HepG2 (cell line): ENCODE results near the gene GPATCH8. TPM values are rescaled to one million over a fixed set of nuclear protein-coding genes. Genes with fewer than 3 reads are reported as not detected.

Experiments
- HES4 ChIP-seq: sonication (generic); formaldehyde crosslinking; IDR thresholded peaks from 2 replicates; pipeline ENCODE4 v1.9.0; 2021; ENCODE audit warnings: mild to moderate bottlenecking, missing genetic modification reagents, borderline replicate concordance
- ZNF235 ChIP-seq: sonication (generic); formaldehyde crosslinking; IDR thresholded peaks from 2 replicates; pipeline ENCODE4 v1.8.1; 2023; ENCODE audit warnings: mild to moderate bottlenecking, missing genetic modification reagents, borderline replicate concordance
- polyA plus RNA-seq, 8 experiments: library from polyadenylated mRNA; depleted of rRNA in 3 of 8; stranded (reverse) in 7 of 8; unstranded in 1 of 8; fragments of >200 nt; fragmentation: Illumina TruSeq in 4 of 8; extraction: Trizol in 4 of 8; gene quantifications; 2 replicates each; pipeline versions ENCODE4 v1.2.1 to v1.2.3, GENCODE V29; 2011 to 2016; ENCODE audit warnings: low read depth in 4 of 8, missing spikeins in 1 of 8, mixed read lengths in 1 of 8; ENCODE audit not compliant: insufficient read depth in 1 of 8
- total RNA-seq, 5 experiments: library from RNA; depleted of rRNA; stranded (reverse); fragments of >200 nt; fragmentation: Illumina TruSeq; extraction: Trizol; gene quantifications; 2 replicates each; pipeline ENCODE4 v1.2.3, GENCODE V29; 2016; ENCODE audit warnings: low read depth in 1 of 5
- TF ChIP-seq, protein P1 (sequence below): sonication (generic); formaldehyde crosslinking; IDR thresholded peaks from 2 replicates; pipeline ENCODE4 v1.4.0; 2020; ENCODE audit warnings: mild to moderate bottlenecking, missing genetic modification reagents
- TF ChIP-seq, protein P2 (sequence below): sonication (generic); formaldehyde crosslinking; IDR thresholded peaks from 2 replicates; pipeline ENCODE4 v1.5.1; 2020; ENCODE audit warnings: mild to moderate bottlenecking, missing genetic modification reagents, moderate library complexity
- TF ChIP-seq, protein P3 (sequence below): sonication (generic); formaldehyde crosslinking; IDR thresholded peaks from 2 replicates; pipeline ENCODE4 v1.4.0; 2020; ENCODE audit warnings: missing genetic modification reagents

The GPATCH8 gene
- total and polyA plus RNA-seq, 2 of the 13 experiments (the other 11 are each of a cell fraction or from before 2014, with no cell fraction given) = 20.7 to 21.5 TPM

DNA sequence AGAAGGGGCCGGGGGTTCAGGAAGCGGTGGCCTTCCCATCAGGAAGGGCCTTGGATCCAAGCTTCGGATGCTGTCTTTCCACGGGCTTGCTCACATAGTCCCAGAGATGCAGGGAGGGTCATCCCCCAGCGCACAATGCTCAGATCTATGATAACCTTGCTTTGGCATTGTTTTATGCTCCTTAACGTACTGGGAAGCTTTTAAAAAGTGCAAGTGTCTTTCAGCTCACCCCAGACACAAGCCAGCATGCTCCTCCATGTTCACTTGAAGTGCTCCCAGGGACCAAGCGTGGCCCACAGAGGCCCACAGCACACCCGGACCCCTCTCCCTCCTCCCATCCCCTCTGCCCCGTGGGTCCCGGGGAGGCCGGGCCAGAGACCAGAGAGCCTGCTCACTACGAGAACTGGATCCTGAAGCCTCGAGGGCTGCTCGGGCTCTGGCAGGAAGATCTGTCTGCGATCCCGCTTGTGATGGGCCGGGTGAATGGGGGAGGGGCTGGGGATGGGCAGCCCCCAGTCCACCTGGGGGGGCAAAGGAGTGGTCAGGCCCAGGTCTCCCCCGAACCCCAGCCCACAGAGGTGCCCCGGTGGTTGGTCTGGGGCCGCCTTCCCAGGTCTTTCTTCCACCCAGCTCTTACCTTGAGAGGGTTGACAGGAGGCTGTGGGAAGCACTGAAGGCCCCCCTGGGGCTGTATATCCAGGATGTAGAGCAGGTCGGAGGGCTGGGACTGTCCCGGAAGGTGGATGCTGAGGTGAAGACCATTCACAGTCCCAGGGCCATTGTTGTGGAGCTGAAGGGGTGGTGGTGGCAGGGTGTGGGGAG is 127.8 kb downstream of the GPATCH8 start (continued):
- TF ChIP-seq HES4 (CRISPR knock-in tag) = peak; percentile 60; the same call in 1 of the 2 replicates
- TF ChIP-seq, protein P1, sequence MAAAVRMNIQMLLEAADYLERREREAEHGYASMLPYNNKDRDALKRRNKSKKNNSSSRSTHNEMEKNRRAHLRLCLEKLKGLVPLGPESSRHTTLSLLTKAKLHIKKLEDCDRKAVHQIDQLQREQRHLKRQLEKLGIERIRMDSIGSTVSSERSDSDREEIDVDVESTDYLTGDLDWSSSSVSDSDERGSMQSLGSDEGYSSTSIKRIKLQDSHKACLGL (CRISPR knock-in tag) = peak; percentile 43; the same call in 1 of the 2 replicates
- TF ChIP-seq, protein P2, sequence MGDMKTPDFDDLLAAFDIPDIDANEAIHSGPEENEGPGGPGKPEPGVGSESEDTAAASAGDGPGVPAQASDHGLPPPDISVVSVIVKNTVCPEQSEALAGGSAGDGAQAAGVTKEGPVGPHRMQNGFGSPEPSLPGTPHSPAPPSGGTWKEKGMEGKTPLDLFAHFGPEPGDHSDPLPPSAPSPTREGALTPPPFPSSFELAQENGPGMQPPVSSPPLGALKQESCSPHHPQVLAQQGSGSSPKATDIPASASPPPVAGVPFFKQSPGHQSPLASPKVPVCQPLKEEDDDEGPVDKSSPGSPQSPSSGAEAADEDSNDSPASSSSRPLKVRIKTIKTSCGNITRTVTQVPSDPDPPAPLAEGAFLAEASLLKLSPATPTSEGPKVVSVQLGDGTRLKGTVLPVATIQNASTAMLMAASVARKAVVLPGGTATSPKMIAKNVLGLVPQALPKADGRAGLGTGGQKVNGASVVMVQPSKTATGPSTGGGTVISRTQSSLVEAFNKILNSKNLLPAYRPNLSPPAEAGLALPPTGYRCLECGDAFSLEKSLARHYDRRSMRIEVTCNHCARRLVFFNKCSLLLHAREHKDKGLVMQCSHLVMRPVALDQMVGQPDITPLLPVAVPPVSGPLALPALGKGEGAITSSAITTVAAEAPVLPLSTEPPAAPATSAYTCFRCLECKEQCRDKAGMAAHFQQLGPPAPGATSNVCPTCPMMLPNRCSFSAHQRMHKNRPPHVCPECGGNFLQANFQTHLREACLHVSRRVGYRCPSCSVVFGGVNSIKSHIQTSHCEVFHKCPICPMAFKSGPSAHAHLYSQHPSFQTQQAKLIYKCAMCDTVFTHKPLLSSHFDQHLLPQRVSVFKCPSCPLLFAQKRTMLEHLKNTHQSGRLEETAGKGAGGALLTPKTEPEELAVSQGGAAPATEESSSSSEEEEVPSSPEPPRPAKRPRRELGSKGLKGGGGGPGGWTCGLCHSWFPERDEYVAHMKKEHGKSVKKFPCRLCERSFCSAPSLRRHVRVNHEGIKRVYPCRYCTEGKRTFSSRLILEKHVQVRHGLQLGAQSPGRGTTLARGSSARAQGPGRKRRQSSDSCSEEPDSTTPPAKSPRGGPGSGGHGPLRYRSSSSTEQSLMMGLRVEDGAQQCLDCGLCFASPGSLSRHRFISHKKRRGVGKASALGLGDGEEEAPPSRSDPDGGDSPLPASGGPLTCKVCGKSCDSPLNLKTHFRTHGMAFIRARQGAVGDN = peak; percentile 40; the same call in 1 of the 2 replicates
- TF ChIP-seq ZNF235 (CRISPR knock-in tag) = no peak
- TF ChIP-seq, protein P3, sequence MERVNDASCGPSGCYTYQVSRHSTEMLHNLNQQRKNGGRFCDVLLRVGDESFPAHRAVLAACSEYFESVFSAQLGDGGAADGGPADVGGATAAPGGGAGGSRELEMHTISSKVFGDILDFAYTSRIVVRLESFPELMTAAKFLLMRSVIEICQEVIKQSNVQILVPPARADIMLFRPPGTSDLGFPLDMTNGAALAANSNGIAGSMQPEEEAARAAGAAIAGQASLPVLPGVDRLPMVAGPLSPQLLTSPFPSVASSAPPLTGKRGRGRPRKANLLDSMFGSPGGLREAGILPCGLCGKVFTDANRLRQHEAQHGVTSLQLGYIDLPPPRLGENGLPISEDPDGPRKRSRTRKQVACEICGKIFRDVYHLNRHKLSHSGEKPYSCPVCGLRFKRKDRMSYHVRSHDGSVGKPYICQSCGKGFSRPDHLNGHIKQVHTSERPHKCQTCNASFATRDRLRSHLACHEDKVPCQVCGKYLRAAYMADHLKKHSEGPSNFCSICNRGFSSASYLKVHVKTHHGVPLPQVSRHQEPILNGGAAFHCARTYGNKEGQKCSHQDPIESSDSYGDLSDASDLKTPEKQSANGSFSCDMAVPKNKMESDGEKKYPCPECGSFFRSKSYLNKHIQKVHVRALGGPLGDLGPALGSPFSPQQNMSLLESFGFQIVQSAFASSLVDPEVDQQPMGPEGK (CRISPR knock-in tag) = peak; percentile 26; the same call in 1 of the 2 replicates
